SK-N-SH treated with all-trans-retinoic acid at 6 μM for 48 hours (cell line): ENCODE data around the gene ACOXL.

Experiments used
- ARNTL ChIP-seq: fragments of 450-650 bp; formaldehyde crosslinking; IDR thresholded peaks from 2 replicates; pipeline ENCODE4 v1.5.0; 2020; ENCODE audit warnings: low read depth, mild to moderate bottlenecking, moderate library complexity, borderline replicate concordance
- BACH2 ChIP-seq: fragments of 250-450 bp; sonication (Bioruptor Pico); IDR thresholded peaks from 2 replicates; pipeline ENCODE4 v1.9.0; 2021; ENCODE audit warnings: mild to moderate bottlenecking, borderline replicate concordance
- CREB5 ChIP-seq: fragments of 250-450 bp; sonication (Bioruptor Pico); IDR thresholded peaks from 2 replicates; pipeline ENCODE4 v1.5.1; 2020; ENCODE audit warnings: low read depth, mild to moderate bottlenecking, moderate library complexity
- GLIS3 ChIP-seq: fragments of 250-450 bp; sonication (Bioruptor Pico); IDR thresholded peaks from 2 replicates; pipeline ENCODE4 v1.5.0; 2020; ENCODE audit warnings: mild to moderate bottlenecking, moderate library complexity
- ISL1 ChIP-seq: fragments of 250-450 bp; sonication (Bioruptor Pico); IDR thresholded peaks from 2 replicates; pipeline ENCODE4 v2.1.2; 2022; ENCODE audit warnings: mild to moderate bottlenecking, moderate library complexity
- PATZ1 ChIP-seq: fragments of 250-450 bp; sonication (Bioruptor Pico); IDR thresholded peaks from 2 replicates; pipeline ENCODE4 v1.8.0; 2020; ENCODE audit warnings: mild to moderate bottlenecking, moderate library complexity, borderline replicate concordance
- PPARA ChIP-seq: fragments of 250-450 bp; sonication (Bioruptor Pico); IDR thresholded peaks from 2 replicates; pipeline ENCODE4 v1.5.0; 2020; ENCODE audit warnings: mild to moderate bottlenecking, borderline replicate concordance
- RARB ChIP-seq: fragments of 250-450 bp; sonication (Bioruptor Pico); IDR thresholded peaks from 2 replicates; pipeline ENCODE4 v1.8.0; 2021; ENCODE audit warnings: mild to moderate bottlenecking, moderate library complexity
- SNAI2 ChIP-seq: fragments of 250-450 bp; sonication (Bioruptor Pico); IDR thresholded peaks from 2 replicates; pipeline ENCODE4 v1.5.0; 2020; ENCODE audit warnings: mild to moderate bottlenecking, moderate library complexity
- ZFP3 ChIP-seq: fragments of 250-450 bp; sonication (Bioruptor Pico); IDR thresholded peaks from 2 replicates; pipeline ENCODE4 v1.5.0; 2020; ENCODE audit warnings: mild to moderate bottlenecking, moderate library complexity
- ZFP30 ChIP-seq: fragments of 450-650 bp; formaldehyde crosslinking; IDR thresholded peaks from 2 replicates; pipeline ENCODE4 v1.5.0; 2022; ENCODE audit warnings: mild to moderate bottlenecking, moderate library complexity

- no peak for TF ChIP-seq SNAI2 (CRISPR knock-in tag)
- TF ChIP-seq ARNTL (CRISPR knock-in tag), result no peak
- no peak for TF ChIP-seq ISL1 (CRISPR knock-in tag)
- TF ChIP-seq BACH2, result no peak
- no peak for TF ChIP-seq PATZ1
- TF ChIP-seq CREB5, result no peak
- no peak for TF ChIP-seq ZFP30 (CRISPR knock-in tag)
- no peak for TF ChIP-seq GLIS3 (CRISPR knock-in tag)
- TF ChIP-seq ZFP3 (CRISPR knock-in tag), result no peak
- TF ChIP-seq RARB, result no peak
- no peak for TF ChIP-seq PPARA (CRISPR knock-in tag)
Measured at GRCh38 chr2:111022633-111023032, 290.3 kb downstream of the ACOXL start.
